Activated CD4-positive, alpha-beta T cell treated with anti-CD3 and anti-CD28 coated beads, Interleukin-2, Interleukin-4, amounts not matched to agents 100 ng/mL and 50 ng/mL, durations not matched to agents 16 hours and 8 hours (primary cell): ENCODE measurements around the gene VAV3.

Experiments
- DNase-seq: peaks from one replicate; pipeline ENCODE4 v3.0.0-alpha.2; 2020; ENCODE audit warnings: low spot score

VAV3 gene

GRCh38 chr1:107531065-107531908 lies 433.7 kb downstream of the VAV3 start:
- no peak for DNase-seq

- no peak for DNase-seq
Measured at GRCh38 chr1:107530543-107530942, 434.4 kb downstream of the VAV3 start.

GRCh38 chr1:107529511-107530149 lies 435.4 kb downstream of the VAV3 start:
- peak; percentile 37 for DNase-seq

GRCh38 chr1:107526524-107527198 lies 438.3 kb downstream of the VAV3 start:
- no peak for DNase-seq

- no peak for DNase-seq
Measured at GRCh38 chr1:107525961-107526360, 439.0 kb downstream of the VAV3 start.

GRCh38 chr1:107525145-107525544 lies 439.8 kb downstream of the VAV3 start:
- DNase-seq: peak; percentile 14

GRCh38 chr1:107524301-107524700 lies 440.7 kb downstream of the VAV3 start:
- no peak for DNase-seq

- DNase-seq: no peak
Measured at GRCh38 chr1:107523736-107524135, 441.2 kb downstream of the VAV3 start.

- no peak for DNase-seq
Measured at GRCh38 chr1:107523061-107523460, 441.9 kb downstream of the VAV3 start.
